ENCODE measurements around the gene PTGFR. TPM values are rescaled to one million over a fixed set of nuclear protein-coding genes. Genes with fewer than 3 reads are reported as not detected.

PTGFR gene
- total and polyA plus RNA-seq, 2 of the 13 experiments (the other 11 are each of a cell fraction or from before 2014, with no cell fraction given), result not detected

- Histone ChIP-seq H4K20me1 (ENCODE audit: insufficient read depth, low read length) (no peaks in the 10 kb centered on the region), H3K36me3 (replicated peaks in 1 of 2; ENCODE audit: control insufficient read depth in 1 of 2, insufficient read depth in 2 of 2, low read length in 2 of 2) (no peaks in the 10 kb centered on the region), H3K4me2 (ENCODE audit: low read depth, low read length) (no peak overlapping the region), H3K79me2 (ENCODE audit: insufficient read depth, low read length) (no peaks in the 10 kb centered on the region), H3K4me1 (ENCODE audit: insufficient read depth, low read length) (no peaks in the 10 kb centered on the region), H3K9me3 (ENCODE audit: low read length) (no peaks in the 10 kb centered on the region), H2AFZ (ENCODE audit: low read length) (no peak overlapping the region), H3K27me3 (ENCODE audit: control insufficient read depth in 1 of 2, insufficient read depth in 2 of 2, low read length in 2 of 2) (no peaks in the 10 kb centered on the region), H3K9ac (ENCODE audit: insufficient read depth, low read depth, low read length) (no peak overlapping the region), H3K4me3 (replicated peaks in 1 of 3; ENCODE audit: insufficient read depth in 1 of 3, low read depth in 2 of 3, low read length in 3 of 3) (no peak overlapping the region), H3K27ac (ENCODE audit: extremely low read length, insufficient read depth, low read length) (no peak overlapping the region)
- ChIA-PET CTCF (ENCODE audit: low intra/inter-chr PET ratio, low total read pairs) (no interaction called here), POLR2A (no interaction called here)
- TF ChIP-seq TOPORS (CRISPR knock-in tag; IDR thresholded peaks at IDR 0.05), result no peak
- no peak for TF ChIP-seq ZNF704 (CRISPR knock-in tag; IDR thresholded peaks at IDR 0.05; ENCODE audit: borderline replicate concordance)
- no peak for TF ChIP-seq PBX3 (CRISPR knock-in tag; IDR thresholded peaks at IDR 0.05; ENCODE audit: borderline replicate concordance)
- TF ChIP-seq GATAD2A (CRISPR knock-in tag; IDR thresholded peaks at IDR 0.05), result no peak
- TF ChIP-seq MAFF (IDR thresholded peaks at IDR 0.05; ENCODE audit: low read depth, low read length), result 0 out of 2 replicates have a peak, but pooled peaks have one; percentile 8
- peak; percentile 5 to 46; a peak in 2 of 4 replicates for TF ChIP-seq MAFK (conservative IDR thresholded peaks at IDR 0.05 in 1 of 2, IDR thresholded peaks at IDR 0.05 in 1 of 2; ENCODE audit: low read length in 2 of 2)
- no peak for TF ChIP-seq ZNF724P (CRISPR knock-in tag; IDR thresholded peaks at IDR 0.05; ENCODE audit: borderline replicate concordance)
- TF ChIP-seq TRIM24 (CRISPR knock-in tag; IDR thresholded peaks at IDR 0.05), result no peak
- TF ChIP-seq REL (CRISPR knock-in tag; conservative IDR thresholded peaks at IDR 0.05), result no peak
- no peak for TF ChIP-seq ATF6 (CRISPR knock-in tag; conservative IDR thresholded peaks at IDR 0.05)
- no peak for TF ChIP-seq JUND (CRISPR knock-in tag; IDR thresholded peaks at IDR 0.05)
- in situ Hi-C loops (cut with HindIII; ENCODE audit: extremely low pct_ligation_motif_present, low pct_unique_long_range_greater_than_20kb), result no loop called here
- no TSS peak for BruUV-seq (replicated peaks)
- ATAC-seq, result no peak
- intact Hi-C loops (cut with micrococcal nuclease; ENCODE audit: unreplicated experiment), result no loop called here
- FAIRE-seq, result no peak
- no peak for DNase-seq (ENCODE audit: low spot score)
Observed at GRCh38 chr1:78447086-78447485, 43.7 kb upstream of the PTGFR start.

Measured in HepG2 (cell line).